ENCODE measurements around the gene NPAS3. TPM values are rescaled to one million over a fixed set of nuclear protein-coding genes. Genes with fewer than 3 reads are reported as not detected.

NPAS3 gene
- total and polyA plus RNA-seq, 2 of the 13 experiments (the other 11 are each of a cell fraction or from before 2014, with no cell fraction given): not detected

GRCh38 chr14:33587791-33588190 lies 649.1 kb downstream of the NPAS3 start:
- ATAC-seq (no peak), DNase-seq (ENCODE audit: low spot score) (no peak), FAIRE-seq (no peak)
- no peaks in the 10 kb centered on the region for H3K36me3 ChIP-seq (replicated peaks in 1 of 2; ENCODE audit: control insufficient read depth in 1 of 2, insufficient read depth in 2 of 2, low read length in 2 of 2)
- H3K9me3 ChIP-seq (ENCODE audit: low read length): no peaks in the 10 kb centered on the region
- ChIA-PET CTCF (ENCODE audit: low intra/inter-chr PET ratio, low total read pairs) (no interaction called here), POLR2A (no interaction called here)
- intact Hi-C loops (cut with micrococcal nuclease; ENCODE audit: unreplicated experiment) (no loop called here), in situ Hi-C loops (cut with HindIII; ENCODE audit: extremely low pct_ligation_motif_present, low pct_unique_long_range_greater_than_20kb) (no loop called here)
- H4K20me1 ChIP-seq (ENCODE audit: insufficient read depth, low read length): no peaks in the 10 kb centered on the region
- H3K4me1 ChIP-seq (ENCODE audit: insufficient read depth, low read length): no peaks in the 10 kb centered on the region
- H3K27ac ChIP-seq (ENCODE audit: extremely low read length, insufficient read depth, low read length): no peak overlapping the region
- no peak overlapping the region for H3K4me2 ChIP-seq (ENCODE audit: low read depth, low read length)
- no peak overlapping the region for H2AFZ ChIP-seq (ENCODE audit: low read length)
- no peak overlapping the region for H3K9ac ChIP-seq (ENCODE audit: insufficient read depth, low read depth, low read length)
- no peaks in the 10 kb centered on the region for H3K27me3 ChIP-seq (ENCODE audit: control insufficient read depth in 1 of 2, insufficient read depth in 2 of 2, low read length in 2 of 2)
- BruUV-seq (replicated peaks): no TSS peak
- H3K4me3 ChIP-seq (replicated peaks in 1 of 3; ENCODE audit: insufficient read depth in 1 of 3, low read depth in 2 of 3, low read length in 3 of 3): no peak overlapping the region
- TF ChIP-seq GABPA (IDR thresholded peaks at IDR 0.05; ENCODE audit: low read depth, low read length): no peak
- TF ChIP-seq GABPA (CRISPR knock-in tag; IDR thresholded peaks at IDR 0.05; ENCODE audit: low read depth): no peak
- no peak for TF ChIP-seq ZNF543 (CRISPR knock-in tag; IDR thresholded peaks at IDR 0.05)
- no peak for TF ChIP-seq SKI (IDR thresholded peaks at IDR 0.05; ENCODE audit: partially characterized antibody)
- no peak for TF ChIP-seq SOX13 (IDR thresholded peaks at IDR 0.05)
- TF ChIP-seq SOX13 (CRISPR knock-in tag; conservative IDR thresholded peaks at IDR 0.05 in 1 of 2, IDR thresholded peaks at IDR 0.05 in 1 of 2): no peak
- TF ChIP-seq ZNF784 (CRISPR knock-in tag; IDR thresholded peaks at IDR 0.05; ENCODE audit: borderline replicate concordance): no peak
- TF ChIP-seq SRSF4 (IDR thresholded peaks at IDR 0.05; ENCODE audit: low read depth, low read length, poor library complexity, severe bottlenecking): no peak
- no peak for TF ChIP-seq ZBTB33 (CRISPR knock-in tag; IDR thresholded peaks at IDR 0.05)
- 39% methylated on average over 5 of the region's 5 CpGs for WGBS (ENCODE audit: low lambda C conversion rate)
- H3K79me2 ChIP-seq (ENCODE audit: insufficient read depth, low read length): no peaks in the 10 kb centered on the region

All from HepG2 (cell line).